CD14-positive monocyte (primary cell): ENCODE results near the gene LYSMD1. TPM values are rescaled to one million over a fixed set of nuclear protein-coding genes. Genes with fewer than 3 reads are reported as not detected.

ENCODE experiments used
- DNase-seq, 3 donors: peaks; one replicate each; pipeline ENCODE4 v3.0.0-alpha.2; 2011 to 2022
- H2AFZ ChIP-seq: 2 replicates; pipeline ENCODE4 v1.6.0; 2012; ENCODE audit warnings: mild to moderate bottlenecking, low read depth, low read length, inconsistent platforms; ENCODE audit not compliant: insufficient read depth, poor library complexity, severe bottlenecking
- H3K27ac ChIP-seq, 2 donors: 1 replicate in 1 of 2; 2 replicates in 1 of 2; pipeline ENCODE4 v1.5.1; 2012 to 2013; ENCODE audit warnings: low read length in 2 of 2, control low read depth in 1 of 2, inconsistent platforms in 1 of 2, low read depth in 1 of 2, mild to moderate bottlenecking in 1 of 2
- H3K27me3 ChIP-seq, 2 donors: one replicate each; pipeline versions ENCODE4 v1.6.0 to v1.6.1; 2011 to 2013; ENCODE audit warnings: low read length in 2 of 2; ENCODE audit not compliant: control insufficient read depth in 2 of 2, insufficient read depth in 2 of 2
- H3K36me3 ChIP-seq, 2 donors: replicated peaks in 1 of 2; 1 replicate in 1 of 2; 2 replicates in 1 of 2; pipeline versions ENCODE4 v1.5.1 to v1.6.1; 2012 to 2013; ENCODE audit warnings: low read length in 2 of 2, control low read depth in 1 of 2, inconsistent platforms in 1 of 2, mild to moderate bottlenecking in 1 of 2; ENCODE audit not compliant: insufficient read depth in 2 of 2, control insufficient read depth in 1 of 2
- H3K4me1 ChIP-seq, 2 donors: 1 replicate in 1 of 2; 2 replicates in 1 of 2; pipeline versions ENCODE4 v1.5.1 to v1.6.1; 2012 to 2013; ENCODE audit warnings: low read length in 2 of 2, control low read depth in 1 of 2, inconsistent platforms in 1 of 2, mild to moderate bottlenecking in 1 of 2, moderate library complexity in 1 of 2; ENCODE audit not compliant: insufficient read depth in 2 of 2, control insufficient read depth in 1 of 2
- H3K4me2 ChIP-seq: replicated peaks from 2 replicates; pipeline ENCODE3; 2012; ENCODE audit warnings: low read length, moderate library complexity, mild to moderate bottlenecking; ENCODE audit not compliant: poor library complexity, severe bottlenecking; ENCODE audit errors: extremely low read depth
- H3K4me3 ChIP-seq, 3 experiments: fragments of 200-600 bp in 1 of 3; sonication (generic) in 1 of 3; replicated peaks in 1 of 3; 1 replicate in 2 of 3; 2 replicates in 1 of 3; pipeline ENCODE4 v1.5.1; 2011 to 2013; ENCODE audit warnings: low read length in 3 of 3, mild to moderate bottlenecking in 3 of 3, control low read depth in 2 of 3, low read depth in 2 of 3, inconsistent platforms in 1 of 3, moderate library complexity in 1 of 3
- H3K79me2 ChIP-seq: 2 replicates; pipeline ENCODE4 v1.6.0; 2012; ENCODE audit warnings: mild to moderate bottlenecking, control low read depth, inconsistent platforms, low read length, moderate library complexity; ENCODE audit not compliant: insufficient read depth
- H3K9ac ChIP-seq: 2 replicates; pipeline ENCODE4 v1.6.0; 2017; ENCODE audit warnings: low read length, mild to moderate bottlenecking; ENCODE audit not compliant: insufficient read depth, poor library complexity, severe bottlenecking
- H3K9me3 ChIP-seq, 2 donors: replicated peaks in 1 of 2; 1 replicate in 1 of 2; 2 replicates in 1 of 2; pipeline versions ENCODE4 v1.5.1 to v1.6.1; 2012 to 2013; ENCODE audit warnings: low read length in 2 of 2, control low read depth in 1 of 2; ENCODE audit not compliant: control insufficient read depth in 1 of 2, insufficient read depth in 1 of 2
- H4K20me1 ChIP-seq: 2 replicates; pipeline ENCODE4 v1.6.0; 2012; ENCODE audit warnings: mild to moderate bottlenecking, low read length, control low read depth, moderate library complexity; ENCODE audit not compliant: insufficient read depth
- H3K27ac Mint-ChIP-seq, 7 donors: one replicate each; pipeline ENCODE4 v1.8.0; 2020; ENCODE audit warnings: mild to moderate bottlenecking in 7 of 7, mixed read lengths in 7 of 7, moderate library complexity in 6 of 7, inconsistent platforms in 2 of 7
- H3K27me3 Mint-ChIP-seq, 3 donors: one replicate each; pipeline ENCODE4 v1.8.0; 2021 to 2022; ENCODE audit warnings: low read depth in 3 of 3, mild to moderate bottlenecking in 3 of 3, mixed read lengths in 3 of 3, moderate library complexity in 3 of 3, inconsistent platforms in 1 of 3
- H3K36me3 Mint-ChIP-seq, 2 donors: one replicate each; pipeline ENCODE4 v1.8.0; 2020; ENCODE audit warnings: mixed read lengths in 2 of 2, inconsistent platforms in 1 of 2, mild to moderate bottlenecking in 1 of 2
- H3K4me1 Mint-ChIP-seq: one replicate; pipeline ENCODE4 v1.8.0; 2020; ENCODE audit warnings: mild to moderate bottlenecking, mixed read lengths
- H3K4me3 Mint-ChIP-seq, 2 donors: one replicate each; pipeline ENCODE4 v1.8.0; 2020; ENCODE audit warnings: mild to moderate bottlenecking in 2 of 2, mixed read lengths in 2 of 2, moderate library complexity in 1 of 2
- H3K9me3 Mint-ChIP-seq, 7 donors: one replicate each; pipeline ENCODE4 v1.8.0; 2020 to 2022; ENCODE audit warnings: mixed read lengths in 7 of 7, mild to moderate bottlenecking in 6 of 7, moderate library complexity in 6 of 7, inconsistent platforms in 2 of 7
- CTCF ChIP-seq: fragments of 200-600 bp; IDR thresholded peaks from one replicate; pipeline ENCODE4 v1.8.0; 2022; ENCODE audit warnings: antibody characterized with exemption, mild to moderate bottlenecking
- WGBS: methylation state at CpG from one replicate; pipeline ENCODE4 v1.1.5; 2013; ENCODE audit warnings: missing lambda C conversion rate; ENCODE audit not compliant: insufficient coverage; 5-methylcytosine and 5-hydroxymethylcytosine counted together
- intact Hi-C, 2 donors: fragments of 100-400 bp; cut with micrococcal nuclease; formaldehyde crosslinking; loops; one replicate each; pipeline versions ENCODE4 v1.15.0 to v1.15.1; 2023
- polyA plus RNA-seq, 3 donors: library from polyadenylated mRNA; depleted of rRNA in 1 of 3; unstranded in 2 of 3; stranded (reverse) in 1 of 3; fragments of 300-500 nt in 2 of 3; fragments of >200 nt in 1 of 3; fragmentation: Illumina TruSeq in 2 of 3; gene quantifications; 1 replicate in 2 of 3; 2 replicates in 1 of 3; pipeline ENCODE4 v1.2.3, GENCODE V29; 2012 to 2021

The LYSMD1 gene
- polyA plus RNA-seq, 3 donors = 0.16 to 0.24 TPM; not detected in 1

GRCh38 chr1:151137789-151138188, 27.9 kb downstream of the LYSMD1 start:
- H3K36me3 ChIP-seq = no peaks in the 10 kb centered on the region
- H3K4me1 ChIP-seq = no peaks in the 10 kb centered on the region
- H2AFZ ChIP-seq = no peak overlapping the region
- H4K20me1 ChIP-seq = no peaks in the 10 kb centered on the region
- no peak for TF ChIP-seq CTCF
- H3K27me3 ChIP-seq = no peaks in the 10 kb centered on the region
- no peak overlapping the region for H3K4me3 ChIP-seq
- H3K27me3 Mint-ChIP-seq = peaks cover 6 to 9% (median 6%) of the 10 kb centered on the region in 3 donors
- H3K36me3 Mint-ChIP-seq = no peaks in the 10 kb centered on the region
- no peak overlapping the region for H3K9ac ChIP-seq
- no peak overlapping the region for H3K27ac ChIP-seq
- no peak for DNase-seq
- H3K4me2 ChIP-seq = no peak overlapping the region
- intact Hi-C loops = no loop called here
- peaks cover 0 to 6% (median 0%) of the 10 kb centered on the region in 7 donors for H3K9me3 Mint-ChIP-seq
- no peak overlapping the region for H3K4me3 Mint-ChIP-seq
- no peaks in the 10 kb centered on the region for H3K4me1 Mint-ChIP-seq
- H3K9me3 ChIP-seq = no peaks in the 10 kb centered on the region
- no peaks in the 10 kb centered on the region for H3K79me2 ChIP-seq
- 94% methylated on average over 2 of the region's 7 CpGs for WGBS
- H3K27ac Mint-ChIP-seq = no peak overlapping the region

GRCh38 chr1:151135433-151136385, 30.0 kb downstream of the LYSMD1 start:
- TF ChIP-seq CTCF = no peak
- Histone ChIP-seq H3K79me2 (no peaks in the 10 kb centered on the region), H3K4me1 (peaks cover 10 to 12% of the 10 kb centered on the region in 2 donors), H3K9me3 (no peaks in the 10 kb centered on the region), H3K4me2 (no peak overlapping the region), H3K27ac (no peak overlapping the region), H2AFZ (no peak overlapping the region), H3K27me3 (peaks cover 0 to 8% of the 10 kb centered on the region in 2 donors), H3K36me3 (no peaks in the 10 kb centered on the region), H4K20me1 (no peaks in the 10 kb centered on the region), H3K9ac (no peak overlapping the region), H3K4me3 (no peak overlapping the region)
- Mint-ChIP-seq H3K9me3 (peaks cover 0 to 6% (median 0%) of the 10 kb centered on the region in 7 donors), H3K27ac (peak overlapping the region in 3 of 7 donors; percentile 12 to 68 (median 57)), H3K4me3 (no peak overlapping the region), H3K27me3 (peaks cover 10 to 21% (median 12%) of the 10 kb centered on the region in 3 donors), H3K4me1 (peaks cover 11% of the 10 kb centered on the region), H3K36me3 (no peaks in the 10 kb centered on the region)
- 100% methylated on average over 7 of the region's 12 CpGs for WGBS
- intact Hi-C loops = no loop called here
- no peak for DNase-seq
